Activated B cell treated with CpG ODN at 0.5 μM for 24 hours (primary cell): ENCODE measurements around the gene MFSD1. TPM values are rescaled to one million over a fixed set of nuclear protein-coding genes. Genes with fewer than 3 reads are reported as not detected.
"Not testable (repeated sequence)": the region's sequence is repeated elsewhere in the genome, so short reads cannot be mapped to it uniquely, and the experiment has no call there.

ENCODE experiments used
- ATAC-seq: fragments of 200-7000 bp; cut with Tn5 transposase; one replicate; pipeline ENCODE4 v1.10.0; 2021; ENCODE audit warnings: low read depth, mild to moderate bottlenecking, moderate library complexity
- CTCF ChIA-PET: fragments of 350-600 bp; sonication (Branson Sonifier 250); formaldehyde crosslinking; loops from one replicate; lab custom pipeline; 2021; ENCODE audit warnings: antibody characterized with exemption; lab: Charles Lee
- POLR2A ChIA-PET: fragments of 350-600 bp; sonication (Branson Sonifier 250); formaldehyde crosslinking; loops from one replicate; lab custom pipeline; 2021; ENCODE audit warnings: antibody characterized with exemption; lab: Charles Lee
- DNase-seq: peaks from one replicate; pipeline ENCODE4 v3.0.0; 2022
- H3K27ac Mint-ChIP-seq: one replicate; pipeline ENCODE4 v1.8.0; 2020; ENCODE audit warnings: mixed read lengths
- H3K27me3 Mint-ChIP-seq: one replicate; pipeline ENCODE4 v1.8.0; 2021; ENCODE audit warnings: mixed read lengths
- H3K36me3 Mint-ChIP-seq: one replicate; pipeline ENCODE4 v1.8.0; 2021; ENCODE audit warnings: low read depth, mixed read lengths
- H3K4me1 Mint-ChIP-seq: one replicate; pipeline ENCODE4 v1.8.0; 2021; ENCODE audit warnings: mixed read lengths
- H3K4me3 Mint-ChIP-seq: one replicate; pipeline ENCODE4 v1.8.0; 2020; ENCODE audit warnings: mild to moderate bottlenecking, mixed read lengths
- H3K9me3 Mint-ChIP-seq: one replicate; pipeline ENCODE4 v1.8.0; 2020; ENCODE audit warnings: mixed read lengths
- intact Hi-C: fragments of 100-400 bp; cut with micrococcal nuclease; formaldehyde crosslinking; loops from one replicate; pipeline ENCODE4 v1.15.1; 2024
- total RNA-seq: library from RNA; stranded (reverse); gene quantifications from 2 replicates; pipeline ENCODE4 v1.2.3, GENCODE V29; 2022
- TF ChIP-seq, protein P1 (sequence below): fragments of 200-600 bp; IDR thresholded peaks from one replicate; pipeline ENCODE4 v1.8.0; 2022; ENCODE audit warnings: antibody characterized with exemption, mild to moderate bottlenecking

Gene MFSD1
- total RNA-seq, 1 donor from 2014 or later: 41.6 TPM

GRCh38 chr3:158790901-158791589 lies 10.8 kb upstream of the MFSD1 start:
- ChIA-PET CTCF (interaction anchor here (0.7 to 3.9 kb wide), 12 partner anchors 10 to 469 kb away, joined by 3 to 98 read pairs (median 5); partner anchors contain the start of genes GFM1 and MFSD1), POLR2A (interaction anchor here (1.1 kb wide), 1 partner anchor 11 kb away, joined by 3 read pairs; the partner anchor contains the start of gene MFSD1)
- peaks cover 3% of the 10 kb centered on the region for H3K4me1 Mint-ChIP-seq
- peaks cover 2% of the 10 kb centered on the region for H3K27me3 Mint-ChIP-seq
- no peaks in the 10 kb centered on the region for H3K9me3 Mint-ChIP-seq
- intact Hi-C loops: loop anchor here (1.0 to 10.0 kb wide), 5 partner anchors 64 to 1214 kb away; no protein-coding TSS in a partner anchor
- no peaks in the 10 kb centered on the region for H3K36me3 Mint-ChIP-seq
- H3K27ac Mint-ChIP-seq: no peak overlapping the region
- DNase-seq: no peak
- peak; percentile 56 for ATAC-seq
- H3K4me3 Mint-ChIP-seq: peak overlapping the region; percentile 77
- TF ChIP-seq, protein P1, sequence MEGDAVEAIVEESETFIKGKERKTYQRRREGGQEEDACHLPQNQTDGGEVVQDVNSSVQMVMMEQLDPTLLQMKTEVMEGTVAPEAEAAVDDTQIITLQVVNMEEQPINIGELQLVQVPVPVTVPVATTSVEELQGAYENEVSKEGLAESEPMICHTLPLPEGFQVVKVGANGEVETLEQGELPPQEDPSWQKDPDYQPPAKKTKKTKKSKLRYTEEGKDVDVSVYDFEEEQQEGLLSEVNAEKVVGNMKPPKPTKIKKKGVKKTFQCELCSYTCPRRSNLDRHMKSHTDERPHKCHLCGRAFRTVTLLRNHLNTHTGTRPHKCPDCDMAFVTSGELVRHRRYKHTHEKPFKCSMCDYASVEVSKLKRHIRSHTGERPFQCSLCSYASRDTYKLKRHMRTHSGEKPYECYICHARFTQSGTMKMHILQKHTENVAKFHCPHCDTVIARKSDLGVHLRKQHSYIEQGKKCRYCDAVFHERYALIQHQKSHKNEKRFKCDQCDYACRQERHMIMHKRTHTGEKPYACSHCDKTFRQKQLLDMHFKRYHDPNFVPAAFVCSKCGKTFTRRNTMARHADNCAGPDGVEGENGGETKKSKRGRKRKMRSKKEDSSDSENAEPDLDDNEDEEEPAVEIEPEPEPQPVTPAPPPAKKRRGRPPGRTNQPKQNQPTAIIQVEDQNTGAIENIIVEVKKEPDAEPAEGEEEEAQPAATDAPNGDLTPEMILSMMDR: no peak

- not testable (repeated sequence) for H3K4me3 Mint-ChIP-seq, H3K4me1 Mint-ChIP-seq, DNase-seq, H3K27me3 Mint-ChIP-seq, H3K9me3 Mint-ChIP-seq, ATAC-seq, H3K36me3 Mint-ChIP-seq, H3K27ac Mint-ChIP-seq
- POLR2A ChIA-PET: interaction anchor here (1.1 kb wide), 1 partner anchor 10 kb away, joined by 3 read pairs; the partner anchor contains the start of gene MFSD1
- CTCF ChIA-PET: interaction anchor here (0.7 to 3.9 kb wide), 11 partner anchors 10 to 469 kb away, joined by 3 to 98 read pairs (median 5); partner anchors contain the start of genes GFM1 and MFSD1
- intact Hi-C loops: loop anchor here (1.0 to 10.0 kb wide), 5 partner anchors 64 to 1213 kb away; no protein-coding TSS in a partner anchor
Measured at GRCh38 chr3:158791590-158791920, 10.3 kb upstream of the MFSD1 start.

- no peak overlapping the region for H3K4me3 Mint-ChIP-seq
- H3K27me3 Mint-ChIP-seq: peaks cover 6% of the 10 kb centered on the region
- H3K9me3 Mint-ChIP-seq: no peaks in the 10 kb centered on the region
- POLR2A ChIA-PET: no interaction called here
- no peak overlapping the region for H3K27ac Mint-ChIP-seq
- TF ChIP-seq, protein P1: no peak
- H3K4me1 Mint-ChIP-seq: peaks cover 3% of the 10 kb centered on the region
- ATAC-seq: no peak
- DNase-seq: no peak
- no peaks in the 10 kb centered on the region for H3K36me3 Mint-ChIP-seq
- intact Hi-C loops: loop anchor here (5.0 to 10.0 kb wide), 2 partner anchors 1185 to 1212 kb away; no protein-coding TSS in a partner anchor
- CTCF ChIA-PET: interaction anchor here (1.0 kb wide), 1 partner anchor 65 kb away, joined by 3 read pairs; no protein-coding TSS in a partner anchor
Measured at GRCh38 chr3:158792709-158793108, 9.1 kb upstream of the MFSD1 start.

- H3K4me1 Mint-ChIP-seq: peaks cover 3% of the 10 kb centered on the region
- CTCF ChIA-PET: interaction anchor here (1.6 to 2.7 kb wide), 2 partner anchors 67 to 465 kb away, joined by 3 to 14 read pairs; no protein-coding TSS in a partner anchor
- H3K27me3 Mint-ChIP-seq: peaks cover 6% of the 10 kb centered on the region
- H3K36me3 Mint-ChIP-seq: no peaks in the 10 kb centered on the region
- H3K9me3 Mint-ChIP-seq: no peaks in the 10 kb centered on the region
- no peak overlapping the region for H3K4me3 Mint-ChIP-seq
- no peak overlapping the region for H3K27ac Mint-ChIP-seq
- DNase-seq (no peak), ATAC-seq (no peak)
- intact Hi-C loops: loop anchor here (5.0 to 10.0 kb wide), 2 partner anchors 1187 to 1211 kb away; no protein-coding TSS in a partner anchor
- POLR2A ChIA-PET: no interaction called here
- TF ChIP-seq, protein P1: no peak
Measured at GRCh38 chr3:158794206-158794605, 7.6 kb upstream of the MFSD1 start.

DNA sequence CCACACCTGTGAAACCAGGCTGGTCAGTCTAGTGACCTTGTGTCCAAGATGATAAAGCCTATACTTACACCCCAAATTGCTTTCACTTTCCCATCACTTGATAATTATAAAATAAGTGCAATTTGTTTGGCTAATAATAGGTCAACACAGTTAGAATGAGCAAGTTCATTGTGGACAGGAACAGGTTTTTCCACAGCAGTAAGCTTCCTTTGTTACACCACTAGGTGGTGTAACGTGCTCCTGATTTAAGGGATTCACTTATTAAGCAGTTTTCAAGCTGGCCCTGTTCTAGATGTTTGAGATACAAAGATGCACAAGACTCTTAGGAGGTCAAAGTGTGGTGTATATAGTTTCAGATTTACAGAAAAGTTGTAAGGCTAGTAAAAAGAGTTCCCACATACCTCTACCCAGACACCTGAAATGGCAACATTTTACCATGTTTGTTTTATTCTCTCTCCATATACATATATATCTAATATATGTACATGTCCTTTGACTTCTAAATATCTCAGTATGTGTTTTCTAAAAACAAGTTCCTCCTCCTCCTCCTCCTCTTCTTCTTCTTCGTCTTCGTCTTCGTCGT lies 6.8 kb upstream of the MFSD1 start:
- no peak overlapping the region for H3K27ac Mint-ChIP-seq
- DNase-seq (no peak), ATAC-seq (peak; percentile 31)
- intact Hi-C loops: loop anchor here (1.0 to 10.0 kb wide), 3 partner anchors 465 to 1210 kb away; no protein-coding TSS in a partner anchor
- peaks cover 6% of the 10 kb centered on the region for H3K27me3 Mint-ChIP-seq
- peaks cover 3% of the 10 kb centered on the region for H3K4me1 Mint-ChIP-seq
- TF ChIP-seq, protein P1: no peak
- ChIA-PET CTCF (interaction anchor here (0.6 to 2.7 kb wide), 8 partner anchors 9 to 465 kb away, joined by 3 to 14 read pairs (median 4); no protein-coding TSS in a partner anchor), POLR2A (no interaction called here)
- H3K9me3 Mint-ChIP-seq: no peaks in the 10 kb centered on the region
- no peak overlapping the region for H3K4me3 Mint-ChIP-seq
- H3K36me3 Mint-ChIP-seq: no peaks in the 10 kb centered on the region
